Neural cell (in vitro differentiated cells): ENCODE measurements around the gene DLGAP4. TPM values are rescaled to one million over a fixed set of nuclear protein-coding genes. Genes with fewer than 3 reads are reported as not detected.

ENCODE experiments used
- H2AFZ ChIP-seq: fragments of 200-600, 300-800 bp; sonication (generic), shearing (Covaris generic); 2 replicates; pipeline ENCODE4 v1.6.0; 2014; ENCODE audit warnings: low read depth, mild to moderate bottlenecking, antibody characterized with exemption, low read length, moderate library complexity
- H3F3A ChIP-seq: fragments of 200-600 bp; shearing (Covaris generic); 2 replicates; pipeline ENCODE4 v1.6.1; 2016; ENCODE audit warnings: mild to moderate bottlenecking, moderate library complexity, mixed read lengths, antibody characterized with exemption, low read length; ENCODE audit not compliant: insufficient read depth, poor library complexity, severe bottlenecking
- H3K27ac ChIP-seq: fragments of 200-600, 300-800 bp; sonication (generic), shearing (Covaris generic); 2 replicates; pipeline ENCODE4 v1.5.1; 2014; ENCODE audit warnings: mild to moderate bottlenecking, low read length, moderate library complexity
- H3K27me3 ChIP-seq: fragments of 300-800, 200-600 bp; sonication (generic), shearing (Covaris generic); 2 replicates; pipeline ENCODE4 v1.6.0; 2014; ENCODE audit warnings: mild to moderate bottlenecking, low read depth, low read length, moderate library complexity; ENCODE audit not compliant: insufficient read depth
- H3K36me3 ChIP-seq: fragments of 300-800, 200-600 bp; sonication (generic), shearing (Covaris generic); 2 replicates; pipeline ENCODE4 v1.5.1; 2014; ENCODE audit warnings: mild to moderate bottlenecking, antibody characterized with exemption, low read length, moderate library complexity; ENCODE audit not compliant: insufficient read depth
- H3K4me2 ChIP-seq: fragments of 300-800, 200-600 bp; sonication (generic), shearing (Covaris generic); 2 replicates; pipeline ENCODE4 v1.6.0; 2014; ENCODE audit warnings: mild to moderate bottlenecking, low read length
- H3K4me3 ChIP-seq: fragments of 300-800, 200-600 bp; sonication (generic), shearing (Covaris generic); 2 replicates; pipeline ENCODE4 v1.5.1; 2014; ENCODE audit warnings: mild to moderate bottlenecking, low read length, moderate library complexity
- H3K79me2 ChIP-seq: fragments of 200-600 bp; shearing (Covaris generic); replicated peaks from 2 replicates; pipeline ENCODE4 v1.6.0; 2014; ENCODE audit warnings: mild to moderate bottlenecking, low read length, moderate library complexity; ENCODE audit not compliant: insufficient read depth
- H3K9ac ChIP-seq: fragments of 300-800, 200-600 bp; sonication (generic), shearing (Covaris generic); 2 replicates; pipeline ENCODE4 v1.6.1; 2016; ENCODE audit warnings: mild to moderate bottlenecking, low read length, mixed read lengths
- H3K9me2 ChIP-seq: fragments of 200-600 bp; shearing (Covaris generic); 2 replicates; pipeline ENCODE4 v1.6.1; 2016; ENCODE audit warnings: mild to moderate bottlenecking, low read length, mixed read lengths; ENCODE audit not compliant: insufficient read depth
- H3K9me3 ChIP-seq: fragments of 200-600, 300-800 bp; sonication (generic), shearing (Covaris generic); 2 replicates; pipeline ENCODE4 v1.6.1; 2016; ENCODE audit warnings: mild to moderate bottlenecking, mixed run types, low read length, moderate library complexity, mixed read lengths
- H4K20me1 ChIP-seq: fragments of 200-600 bp; shearing (Covaris generic); 2 replicates; pipeline ENCODE4 v1.6.1; 2016; ENCODE audit warnings: mild to moderate bottlenecking, mixed run types; ENCODE audit not compliant: insufficient read depth
- EP300 ChIP-seq: fragments of 450-650 bp; conservative IDR thresholded peaks from 2 replicates; pipeline ENCODE4 v1.6.1; 2014; ENCODE audit warnings: antibody characterized with exemption, mild to moderate bottlenecking, moderate library complexity; ENCODE audit not compliant: poor library complexity, severe bottlenecking
- EZH2 ChIP-seq: fragments of 200-600, 300-800 bp; shearing (Covaris generic), sonication (generic); IDR thresholded peaks from 2 replicates; pipeline ENCODE4 v1.6.1; 2014; ENCODE audit warnings: antibody characterized with exemption, low read length, borderline replicate concordance, mild to moderate bottlenecking; ENCODE audit not compliant: insufficient read depth, poor library complexity, severe bottlenecking
- MXI1 ChIP-seq: fragments of 450-650 bp; conservative IDR thresholded peaks from 2 replicates; pipeline ENCODE4 v1.6.1; 2014; ENCODE audit warnings: antibody characterized with exemption, mild to moderate bottlenecking; ENCODE audit not compliant: poor library complexity, severe bottlenecking
- POLR2AphosphoS5 ChIP-seq: IDR thresholded peaks from 2 replicates; pipeline ENCODE4 v1.6.1; 2012
- RAD21 ChIP-seq: fragments of 450-650 bp; conservative IDR thresholded peaks from 2 replicates; pipeline ENCODE4 v1.6.1; 2014; ENCODE audit warnings: antibody characterized with exemption, mild to moderate bottlenecking, moderate library complexity
- TAF1 ChIP-seq: IDR thresholded peaks from 2 replicates; pipeline ENCODE4 v1.6.1; 2012; ENCODE audit warnings: low read depth
- polyA plus RNA-seq: library from polyadenylated mRNA; depleted of rRNA; stranded (reverse); fragments of >200 nt; gene quantifications from 2 replicates; pipeline ENCODE4 v1.2.3, GENCODE V29; 2014
- small RNA-seq, 3 experiments: library from RNA; depleted of rRNA; stranded (forward); fragments of <200 nt; gene quantifications; one replicate each; pipeline ENCODE3, GENCODE V24; 2012
- TF ChIP-seq, protein P1 (sequence below): fragments of 450-650 bp; IDR thresholded peaks from 2 replicates; pipeline ENCODE4 v1.5.1; 2014; ENCODE audit warnings: antibody characterized with exemption, mild to moderate bottlenecking, moderate library complexity; ENCODE audit not compliant: poor library complexity, severe bottlenecking

DLGAP4 gene
- polyA plus RNA-seq, 1 donor from 2014 or later, result 31.2 TPM

GRCh38 chr20:36574366-36575135, 268.4 kb downstream of the DLGAP4 start:
- H3K27me3 ChIP-seq, result peaks cover 22% of the 10 kb centered on the region
- H4K20me1 ChIP-seq, result no peaks in the 10 kb centered on the region
- H3K9ac ChIP-seq, result peak overlapping the region; percentile 46
- H2AFZ ChIP-seq, result no peak overlapping the region
- H3K9me2 ChIP-seq, result no peaks in the 10 kb centered on the region
- H3K4me2 ChIP-seq, result peak overlapping the region; percentile 39
- no peak for TF ChIP-seq EZH2
- no peak for TF ChIP-seq EP300
- TF ChIP-seq MXI1, result peak; percentile 77
- no peaks in the 10 kb centered on the region for H3K36me3 ChIP-seq
- no peaks in the 10 kb centered on the region for H3F3A ChIP-seq
- peaks cover 24% of the 10 kb centered on the region for H3K79me2 ChIP-seq
- no peak overlapping the region for H3K27ac ChIP-seq
- peak overlapping the region; percentile 70 for H3K4me3 ChIP-seq
- no peaks in the 10 kb centered on the region for H3K9me3 ChIP-seq

- Histone ChIP-seq H3K27ac (no peak overlapping the region), H3K9ac (no peak overlapping the region), H3K9me2 (no peaks in the 10 kb centered on the region), H3K27me3 (peaks cover 22% of the 10 kb centered on the region), H2AFZ (no peak overlapping the region), H3K9me3 (no peaks in the 10 kb centered on the region), H3K36me3 (no peaks in the 10 kb centered on the region), H3K79me2 (peaks cover 24% of the 10 kb centered on the region), H4K20me1 (no peaks in the 10 kb centered on the region), H3K4me3 (no peak overlapping the region), H3F3A (no peaks in the 10 kb centered on the region), H3K4me2 (no peak overlapping the region)
- TF ChIP-seq RAD21 (no peak), POLR2AphosphoS5 (no peak), TAF1 (no peak), EP300 (no peak)
- TF ChIP-seq, protein P1, sequence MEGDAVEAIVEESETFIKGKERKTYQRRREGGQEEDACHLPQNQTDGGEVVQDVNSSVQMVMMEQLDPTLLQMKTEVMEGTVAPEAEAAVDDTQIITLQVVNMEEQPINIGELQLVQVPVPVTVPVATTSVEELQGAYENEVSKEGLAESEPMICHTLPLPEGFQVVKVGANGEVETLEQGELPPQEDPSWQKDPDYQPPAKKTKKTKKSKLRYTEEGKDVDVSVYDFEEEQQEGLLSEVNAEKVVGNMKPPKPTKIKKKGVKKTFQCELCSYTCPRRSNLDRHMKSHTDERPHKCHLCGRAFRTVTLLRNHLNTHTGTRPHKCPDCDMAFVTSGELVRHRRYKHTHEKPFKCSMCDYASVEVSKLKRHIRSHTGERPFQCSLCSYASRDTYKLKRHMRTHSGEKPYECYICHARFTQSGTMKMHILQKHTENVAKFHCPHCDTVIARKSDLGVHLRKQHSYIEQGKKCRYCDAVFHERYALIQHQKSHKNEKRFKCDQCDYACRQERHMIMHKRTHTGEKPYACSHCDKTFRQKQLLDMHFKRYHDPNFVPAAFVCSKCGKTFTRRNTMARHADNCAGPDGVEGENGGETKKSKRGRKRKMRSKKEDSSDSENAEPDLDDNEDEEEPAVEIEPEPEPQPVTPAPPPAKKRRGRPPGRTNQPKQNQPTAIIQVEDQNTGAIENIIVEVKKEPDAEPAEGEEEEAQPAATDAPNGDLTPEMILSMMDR, result no peak
Measured at GRCh38 chr20:36576081-36576445, 269.9 kb downstream of the DLGAP4 start.

Small RNA genes within 50 kb of the gene (small RNA-seq; reads per million reads assigned to genes)
- gene RF00017, result 0 reads per million in 3 experiments

Other genes starting within 250 kb of the DLGAP4 start
- gene EPB41L1, start 151.6 kb upstream of the DLGAP4 start, polyA plus RNA-seq, result 38.2 and 57.8 TPM in 2 replicates
- 25.4 and 28.1 TPM in 2 replicates for gene AAR2, start 69.9 kb upstream of the DLGAP4 start, polyA plus RNA-seq
- gene MYL9, start 235.2 kb downstream of the DLGAP4 start, polyA plus RNA-seq, result not detected in 2 replicates